Stimulated activated CD4-positive, alpha-beta T cell treated with anti-CD3 and anti-CD28 coated beads, Interleukin-12 subunit alpha, Interleukin-12 subunit beta, amount 100 ng/mL, for 24 hours (primary cell): ENCODE data around the gene CYP2C8.
"Not testable (repeated sequence)": the region's sequence is repeated elsewhere in the genome, so short reads cannot be mapped to it uniquely, and the experiment has no call there.

Source experiments
- DNase-seq, 2 experiments: peaks; one replicate each; pipeline ENCODE4 v3.0.0-alpha.2; 2020; ENCODE audit warnings: low read depth in 2 of 2

The CYP2C8 gene

GRCh38 chr10:95069286-95069685 lies at the start of gene CYP2C8:
Gene CYP2C8 (minus strand): TSS chr10:95069497. CDS start chr10:95069402, 95 bp downstream.
- DNase-seq: no peak

- DNase-seq: no peak
These were observed 47.6 kb upstream of the CYP2C8 start for GRCh38 chr10:95116869-95117269.

- DNase-seq: not testable (repeated sequence)
These were observed 41.5 kb upstream of the CYP2C8 start for GRCh38 chr10:95110823-95111222.

- no peak for DNase-seq
These were observed 28.5 kb upstream of the CYP2C8 start for GRCh38 chr10:95097805-95098204.

- no peak for DNase-seq
These were observed 26.8 kb upstream of the CYP2C8 start for GRCh38 chr10:95096143-95096542.

- not testable (repeated sequence) for DNase-seq
These were observed 10.3 kb upstream of the CYP2C8 start for GRCh38 chr10:95079626-95080025.

GRCh38 chr10:95077556-95077955 lies 8.3 kb upstream of the CYP2C8 start:
- no peak for DNase-seq

GRCh38 chr10:95071107-95071660 lies 1.9 kb upstream of the CYP2C8 start:
- no peak for DNase-seq

GRCh38 chr10:95064125-95064524 lies 5.2 kb downstream of the CYP2C8 start:
- DNase-seq: not testable (repeated sequence)

- no peak for DNase-seq
These were observed 12.4 kb downstream of the CYP2C8 start for GRCh38 chr10:95056744-95057363.

- no peak for DNase-seq
These were observed 19.4 kb downstream of the CYP2C8 start for GRCh38 chr10:95049919-95050318.

- DNase-seq: no peak
These were observed 21.1 kb downstream of the CYP2C8 start for GRCh38 chr10:95048206-95048605.

GRCh38 chr10:95039281-95039680 lies 30.0 kb downstream of the CYP2C8 start:
- no peak for DNase-seq

GRCh38 chr10:95035332-95036295 lies 33.7 kb downstream of the CYP2C8 start:
- DNase-seq: no peak

- no peak for DNase-seq
These were observed 34.9 kb downstream of the CYP2C8 start for GRCh38 chr10:95034401-95034800.

GRCh38 chr10:95031656-95032055 lies 37.6 kb downstream of the CYP2C8 start:
- no peak for DNase-seq

- DNase-seq: no peak
These were observed 42.8 kb downstream of the CYP2C8 start for GRCh38 chr10:95026461-95026860.

GRCh38 chr10:94997741-94998174 lies 71.5 kb downstream of the CYP2C8 start:
- DNase-seq: no peak

- DNase-seq: no peak
These were observed 76.5 kb downstream of the CYP2C8 start for GRCh38 chr10:94992811-94993210.

- no peak for DNase-seq
These were observed 77.9 kb downstream of the CYP2C8 start for GRCh38 chr10:94991243-94991888.

GRCh38 chr10:94989192-94989591 lies 80.1 kb downstream of the CYP2C8 start:
- no peak for DNase-seq
